OCI-LY7 (cell line): ENCODE results near the gene AUTS2.

ENCODE experiments used
- CTCF ChIP-seq: fragments of 200-600 bp; sonication (generic); conservative IDR thresholded peaks from 2 replicates; pipeline ENCODE4 v1.5.1; 2014; ENCODE audit warnings: mild to moderate bottlenecking, antibody characterized with exemption, low read length, moderate library complexity, mixed read lengths
- EZH2phosphoT487 ChIP-seq: fragments of 200-600 bp; sonication (generic); IDR thresholded peaks from 2 replicates; pipeline ENCODE4 v1.6.1; 2018; ENCODE audit warnings: low read depth, borderline replicate concordance, mild to moderate bottlenecking, mixed run types, antibody characterized with exemption, low read length, moderate library complexity, mixed read lengths

DNA sequence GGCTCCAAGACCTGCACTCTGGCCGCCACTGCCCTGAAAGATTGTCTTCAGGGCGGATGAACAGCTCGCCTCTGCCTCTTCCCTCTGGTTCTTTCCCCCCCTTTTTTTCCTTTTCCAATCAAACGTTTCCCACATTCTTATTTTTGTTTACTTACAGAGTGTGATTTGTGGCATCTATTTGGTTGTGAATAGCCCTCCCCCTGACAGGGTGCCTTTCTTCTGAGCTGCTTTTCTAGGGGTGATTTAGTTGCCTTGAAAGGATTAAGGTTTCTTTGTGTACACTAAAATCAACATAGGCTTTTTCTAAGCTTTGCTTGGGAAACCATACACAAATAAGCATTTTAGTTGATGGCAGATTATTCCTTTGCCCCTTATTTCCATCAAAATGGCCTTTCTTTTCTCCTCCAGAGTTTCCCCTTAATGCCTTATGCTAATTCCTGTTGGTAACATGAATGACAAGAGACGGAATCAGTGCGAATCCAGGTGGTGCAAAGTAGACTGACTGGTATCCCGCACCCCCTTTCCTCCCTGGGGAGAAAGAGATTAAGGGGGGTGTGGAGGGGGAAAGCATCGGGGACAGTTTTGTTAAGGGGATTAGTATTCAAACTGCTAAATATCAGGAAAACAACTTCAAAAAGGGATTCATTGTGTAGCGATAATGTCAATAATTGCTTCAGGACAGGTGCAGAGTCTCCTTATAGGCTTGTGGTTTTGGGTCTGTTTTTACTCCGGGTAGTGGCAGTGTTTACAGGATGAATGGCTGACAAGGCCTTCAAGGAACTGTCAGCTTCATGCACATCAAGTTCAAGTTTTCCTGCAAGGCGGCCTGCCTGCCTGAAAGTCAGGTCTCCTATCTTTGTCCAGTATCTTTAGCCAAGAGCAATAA, 1102.0 kb downstream of the AUTS2 start:
- TF ChIP-seq CTCF (no peak), EZH2phosphoT487 (no peak)
